OCI-LY3 (cell line): ENCODE measurements around the gene TSPAN5.

Source experiments
- EZH2phosphoT487 ChIP-seq: fragments of 200-600 bp; shearing (Covaris generic); IDR thresholded peaks from 2 replicates; pipeline ENCODE4 v1.6.1; 2018; ENCODE audit warnings: antibody characterized with exemption, mixed run types, low read depth
- TF ChIP-seq, protein P1 (sequence below): fragments of 200-600, 300-600 bp; sonication (generic); IDR thresholded peaks from 2 replicates; pipeline ENCODE4 v1.5.1; 2014; ENCODE audit warnings: antibody characterized with exemption, low read length, low read depth

DNA sequence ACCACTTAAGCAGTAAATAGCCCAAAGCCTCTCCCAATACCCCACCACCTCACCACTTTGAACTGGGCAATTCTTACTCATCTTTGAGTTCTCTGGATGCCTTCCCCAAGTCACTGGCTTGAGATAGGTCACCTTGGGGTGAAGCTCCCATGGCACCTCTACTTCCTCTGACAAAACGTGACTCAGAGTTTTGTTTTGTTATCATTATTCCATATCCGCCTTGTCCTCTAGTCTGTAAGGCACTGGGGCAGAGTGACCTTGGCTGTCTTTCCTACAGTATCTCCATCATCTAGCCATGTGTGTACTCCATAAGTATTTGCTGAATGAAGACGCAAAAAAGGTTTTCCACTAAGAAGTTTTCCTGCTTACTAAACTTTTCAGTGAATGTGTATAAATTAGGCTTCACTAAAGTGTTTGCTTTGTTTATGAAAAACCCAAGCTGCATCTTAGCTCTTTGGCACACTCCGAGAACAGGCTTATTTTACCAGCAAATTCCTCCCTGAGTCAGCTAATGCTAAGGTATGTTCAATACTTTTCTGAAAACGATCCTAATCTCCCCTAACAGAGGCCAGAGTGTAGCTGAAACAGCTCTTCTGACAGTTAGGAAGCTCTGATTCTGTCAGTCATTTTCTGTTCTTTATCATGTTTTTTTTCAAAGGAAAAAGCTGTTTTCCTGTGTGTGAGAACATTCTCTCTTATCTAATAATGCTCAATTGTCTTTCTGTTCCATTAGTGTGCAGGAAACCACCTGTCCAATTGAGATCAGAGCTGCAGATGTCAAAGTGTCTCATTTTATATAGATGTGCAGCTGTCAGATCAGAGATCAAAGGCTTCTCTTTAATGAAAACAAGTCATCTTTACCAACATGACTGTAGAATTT lies 30.2 kb upstream of the TSPAN5 start:
- TF ChIP-seq, protein P1, sequence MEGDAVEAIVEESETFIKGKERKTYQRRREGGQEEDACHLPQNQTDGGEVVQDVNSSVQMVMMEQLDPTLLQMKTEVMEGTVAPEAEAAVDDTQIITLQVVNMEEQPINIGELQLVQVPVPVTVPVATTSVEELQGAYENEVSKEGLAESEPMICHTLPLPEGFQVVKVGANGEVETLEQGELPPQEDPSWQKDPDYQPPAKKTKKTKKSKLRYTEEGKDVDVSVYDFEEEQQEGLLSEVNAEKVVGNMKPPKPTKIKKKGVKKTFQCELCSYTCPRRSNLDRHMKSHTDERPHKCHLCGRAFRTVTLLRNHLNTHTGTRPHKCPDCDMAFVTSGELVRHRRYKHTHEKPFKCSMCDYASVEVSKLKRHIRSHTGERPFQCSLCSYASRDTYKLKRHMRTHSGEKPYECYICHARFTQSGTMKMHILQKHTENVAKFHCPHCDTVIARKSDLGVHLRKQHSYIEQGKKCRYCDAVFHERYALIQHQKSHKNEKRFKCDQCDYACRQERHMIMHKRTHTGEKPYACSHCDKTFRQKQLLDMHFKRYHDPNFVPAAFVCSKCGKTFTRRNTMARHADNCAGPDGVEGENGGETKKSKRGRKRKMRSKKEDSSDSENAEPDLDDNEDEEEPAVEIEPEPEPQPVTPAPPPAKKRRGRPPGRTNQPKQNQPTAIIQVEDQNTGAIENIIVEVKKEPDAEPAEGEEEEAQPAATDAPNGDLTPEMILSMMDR = no peak
- no peak for TF ChIP-seq EZH2phosphoT487
